HG03442 (cell line): ENCODE measurements around the gene NEMP1.
"Not testable (repeated sequence)": the region's sequence is repeated elsewhere in the genome, so short reads cannot be mapped to it uniquely, and the experiment has no call there.

Experiments used
- ATAC-seq: cut with Tn5 transposase; IDR thresholded peaks from one replicate; pipeline ENCODE4 v1.9.1; 2021; ENCODE audit warnings: mild to moderate bottlenecking, moderate library complexity; ENCODE audit not compliant: unreplicated experiment

NEMP1 gene

DNA sequence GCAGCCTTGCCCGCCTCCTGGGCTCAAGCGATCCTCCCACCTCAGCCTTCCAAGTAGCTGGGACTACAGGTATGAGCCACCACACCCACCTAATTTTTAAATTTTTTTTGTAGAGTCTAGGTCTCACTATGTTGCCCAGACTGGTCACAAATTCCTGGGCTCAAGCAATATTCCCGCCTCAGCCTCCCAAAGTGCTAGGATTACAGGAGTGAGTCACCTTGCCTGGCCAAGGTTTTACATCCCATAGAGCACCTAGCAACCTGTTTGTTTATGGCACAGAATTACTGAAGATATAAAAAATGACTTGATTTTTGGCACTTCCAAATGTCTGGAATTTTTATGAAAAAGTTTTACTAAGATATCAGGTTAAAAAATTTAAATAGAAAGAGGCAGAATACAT, 45.2 kb downstream of the NEMP1 start:
- no peak for ATAC-seq

DNA sequence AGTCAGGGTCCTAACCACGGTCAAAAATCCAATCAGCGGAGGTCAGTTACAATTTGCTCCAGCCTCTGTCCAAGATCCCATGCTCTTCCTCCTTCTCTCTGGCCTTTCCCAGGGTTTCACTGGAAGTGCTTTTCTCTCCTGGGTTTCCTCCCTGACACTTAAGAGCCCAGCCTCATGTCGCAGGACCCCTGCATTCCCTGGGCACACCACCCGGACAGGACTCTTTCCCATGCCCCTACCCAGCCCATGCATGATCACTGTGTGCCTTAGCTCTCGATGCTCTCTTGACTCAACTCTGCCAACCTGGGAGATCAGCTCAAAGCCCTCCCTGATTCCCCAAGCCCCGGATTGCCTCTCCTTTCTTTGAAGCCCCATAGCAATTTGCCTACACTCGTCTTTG, 46.8 kb downstream of the NEMP1 start:
- no peak for ATAC-seq

DNA sequence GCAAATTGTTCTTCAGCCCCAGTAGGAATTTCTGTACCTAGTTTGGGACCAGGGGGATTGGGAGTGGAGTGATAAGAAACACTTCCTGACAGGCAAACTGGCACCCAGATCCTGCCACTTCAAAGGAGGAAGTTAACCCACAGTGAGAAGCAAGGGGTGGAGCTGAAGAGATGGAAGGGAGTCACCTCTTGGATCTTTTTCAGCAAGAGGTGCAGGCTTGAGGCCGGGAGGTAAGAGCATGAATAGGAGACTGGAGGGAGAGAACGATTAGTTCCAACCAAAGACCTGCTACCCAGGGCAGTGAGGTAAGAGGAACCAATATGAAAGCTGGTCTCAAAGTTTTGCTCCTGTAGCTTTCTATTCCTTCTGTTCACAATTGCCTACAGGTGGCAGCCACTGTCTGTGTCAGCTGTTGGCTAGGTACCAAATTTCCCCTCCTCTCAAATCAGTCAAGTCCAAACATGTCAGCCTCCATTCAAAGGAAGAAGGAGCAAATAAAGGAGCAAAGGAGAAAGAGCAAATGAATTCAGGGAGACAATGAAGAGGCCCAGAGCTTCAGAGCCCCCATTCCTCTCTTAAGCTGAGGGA, 47.4 kb downstream of the NEMP1 start:
- no peak for ATAC-seq

DNA sequence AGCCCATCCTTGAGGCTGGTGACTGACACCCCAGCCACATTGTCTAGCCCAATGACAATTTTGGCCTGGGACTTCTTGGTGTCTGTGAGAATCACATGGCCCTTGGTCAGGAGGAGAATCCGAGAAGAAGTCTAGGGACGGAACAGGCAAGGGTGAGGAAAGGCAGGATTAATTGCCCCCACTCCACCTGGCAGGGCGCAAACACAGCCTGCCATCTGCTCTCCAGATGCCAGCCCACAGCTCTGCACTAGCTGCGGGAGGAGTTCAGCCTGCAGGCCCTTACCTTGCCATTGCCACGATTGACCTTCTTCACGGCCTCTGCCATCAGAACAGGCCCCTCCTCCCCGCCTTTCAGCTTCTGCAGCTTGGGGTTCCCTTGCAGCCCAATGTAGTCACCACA, 49.1 kb downstream of the NEMP1 start:
- ATAC-seq, result no peak

DNA sequence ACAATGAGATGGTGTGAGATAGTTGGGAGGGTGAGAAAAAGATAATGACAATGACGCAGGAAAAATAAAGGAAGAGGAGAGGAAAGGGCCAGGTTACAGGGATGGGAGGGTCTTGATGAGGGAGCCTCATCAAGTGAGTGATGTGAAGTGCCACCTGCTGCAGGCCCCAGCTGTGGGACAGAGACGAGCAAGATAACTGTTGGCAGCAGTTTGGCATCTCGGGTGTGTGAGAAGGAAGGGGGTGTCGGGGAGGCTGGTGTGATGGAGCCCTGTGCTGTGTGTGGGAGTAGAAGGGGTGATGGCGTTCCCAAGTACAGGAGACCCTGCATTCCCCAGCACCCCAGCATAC, 50.8 kb downstream of the NEMP1 start:
- ATAC-seq, result no peak

DNA sequence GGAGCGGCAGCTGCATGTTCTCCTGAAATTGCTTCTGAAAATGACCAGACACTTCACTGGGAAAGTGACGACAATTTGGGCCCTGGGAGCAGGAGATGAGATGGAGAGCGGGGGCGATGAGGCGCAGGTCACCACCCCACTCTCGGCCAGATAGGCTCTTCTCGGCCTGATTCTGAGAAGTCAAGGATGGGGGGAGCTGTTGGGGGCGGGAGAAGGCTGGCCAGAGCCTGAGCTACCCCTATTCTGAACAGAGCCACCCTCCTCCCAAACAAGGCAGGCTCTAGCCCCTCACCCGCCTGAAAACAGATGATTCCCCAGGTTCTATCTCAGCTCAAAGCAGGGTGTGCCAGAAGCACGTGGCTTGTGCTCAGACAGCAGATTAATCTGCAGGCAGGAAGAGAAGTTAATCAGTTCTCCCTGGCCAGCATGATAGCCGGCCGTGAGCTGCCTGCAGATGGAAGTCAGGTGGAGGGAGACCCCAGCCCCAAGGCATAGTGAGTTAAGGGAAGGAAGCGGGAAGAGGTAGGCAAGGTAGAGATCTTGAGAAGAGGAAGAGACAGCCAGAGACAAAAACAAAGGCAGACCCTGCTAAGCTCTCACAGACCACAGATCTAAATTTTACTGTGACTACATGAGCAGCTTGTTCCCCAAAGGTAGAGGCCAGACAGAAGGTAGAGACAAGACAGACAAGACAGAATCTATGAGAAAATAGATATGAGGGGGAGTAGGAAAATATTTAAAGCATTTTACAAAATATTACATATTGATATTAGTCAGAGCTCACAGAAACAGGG, 51.4 kb downstream of the NEMP1 start:
- ATAC-seq, result no peak

DNA sequence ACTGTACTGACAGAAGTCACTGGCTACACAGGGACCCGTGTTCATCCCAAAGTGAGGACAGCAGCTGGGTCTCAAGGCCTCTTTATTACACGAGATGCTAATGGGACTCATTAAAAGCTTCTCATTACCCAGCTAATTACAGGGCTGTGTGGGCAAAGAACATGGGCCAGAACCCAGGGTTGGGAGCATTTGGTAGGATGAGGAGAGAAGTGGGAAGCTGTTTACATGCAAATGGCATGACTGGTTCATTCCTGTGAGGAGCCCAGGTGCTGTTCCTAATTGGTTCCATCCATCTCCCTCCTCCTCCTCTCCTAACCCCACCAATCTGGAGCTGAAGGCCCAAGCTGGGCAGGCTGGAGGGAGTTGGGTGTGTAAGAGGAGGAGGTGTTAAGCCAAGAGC, 53.4 kb downstream of the NEMP1 start:
- ATAC-seq, result no peak

DNA sequence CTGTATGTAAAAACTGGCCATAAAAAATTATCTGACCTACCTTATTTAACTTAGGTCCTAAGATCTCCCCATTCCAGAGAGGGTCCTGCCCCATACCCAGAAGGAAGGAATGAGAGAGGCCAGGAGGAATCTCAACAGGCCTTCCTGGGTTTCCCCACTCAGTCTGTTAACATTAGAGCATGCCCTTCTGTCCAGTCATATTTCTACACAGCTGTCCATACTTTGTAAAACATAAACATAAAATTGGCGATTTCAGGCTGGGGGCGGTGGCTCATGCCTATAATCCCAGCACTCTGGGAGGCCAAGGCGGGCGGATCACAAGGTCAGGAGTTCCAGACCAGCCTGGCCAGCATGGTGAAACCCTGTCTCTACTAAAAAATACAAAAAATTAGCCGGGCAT, 56.3 kb downstream of the NEMP1 start:
- not testable (repeated sequence) for ATAC-seq

DNA sequence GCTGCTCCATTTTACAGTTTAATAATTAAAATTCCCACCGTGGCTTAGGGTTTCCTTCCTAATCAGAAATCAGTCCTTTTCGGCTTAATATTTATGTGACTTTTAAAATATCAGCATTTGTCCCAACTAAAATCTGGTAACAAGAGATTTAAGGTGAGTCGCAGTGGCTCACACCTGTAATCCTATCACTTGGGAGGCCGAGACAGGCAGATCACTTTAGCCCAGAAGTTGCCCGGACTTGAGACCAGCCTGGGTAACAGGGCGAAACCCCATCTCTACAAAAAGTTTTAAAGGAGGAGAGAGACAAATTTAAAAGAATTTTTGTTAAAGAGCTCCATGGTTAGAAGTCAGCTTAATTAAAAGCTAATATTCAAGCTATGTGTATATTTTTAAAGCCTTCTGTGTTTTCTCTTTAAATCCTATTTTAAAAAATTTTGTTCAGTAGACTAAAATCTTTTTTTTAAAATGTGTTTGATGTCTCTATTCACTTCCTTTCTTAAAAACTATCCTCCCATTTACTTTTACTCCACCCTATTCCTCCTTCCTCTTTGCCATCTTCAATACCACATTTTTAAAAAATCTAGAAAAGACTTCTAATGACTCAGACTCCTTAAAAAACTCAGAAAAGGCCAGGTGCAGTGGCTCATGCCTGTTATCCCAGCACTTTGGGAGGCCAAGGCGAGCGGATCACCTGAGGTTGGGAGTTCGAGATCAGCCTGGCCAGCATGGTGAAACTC, 58.4 kb downstream of the NEMP1 start:
- no peak for ATAC-seq

DNA sequence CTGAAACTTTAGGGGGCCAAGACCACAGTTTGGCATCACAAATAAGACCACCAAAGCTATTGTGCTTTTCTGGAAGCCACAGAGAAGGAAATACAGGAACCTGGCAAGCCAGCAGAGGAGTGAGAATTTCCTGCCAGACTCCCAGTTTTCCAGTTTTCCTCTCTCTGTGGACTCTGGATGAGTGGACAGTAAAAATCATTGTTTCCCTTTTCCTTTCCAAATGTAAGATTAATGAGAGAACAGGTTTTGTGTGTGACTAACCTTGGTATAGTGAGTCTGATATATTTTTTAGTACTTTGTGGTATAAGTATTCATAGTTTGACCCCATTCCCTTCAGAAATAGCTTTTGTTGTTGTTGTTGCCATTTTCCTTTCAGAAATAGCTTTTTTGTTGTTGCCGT, 59.7 kb downstream of the NEMP1 start:
- ATAC-seq, result no peak

DNA sequence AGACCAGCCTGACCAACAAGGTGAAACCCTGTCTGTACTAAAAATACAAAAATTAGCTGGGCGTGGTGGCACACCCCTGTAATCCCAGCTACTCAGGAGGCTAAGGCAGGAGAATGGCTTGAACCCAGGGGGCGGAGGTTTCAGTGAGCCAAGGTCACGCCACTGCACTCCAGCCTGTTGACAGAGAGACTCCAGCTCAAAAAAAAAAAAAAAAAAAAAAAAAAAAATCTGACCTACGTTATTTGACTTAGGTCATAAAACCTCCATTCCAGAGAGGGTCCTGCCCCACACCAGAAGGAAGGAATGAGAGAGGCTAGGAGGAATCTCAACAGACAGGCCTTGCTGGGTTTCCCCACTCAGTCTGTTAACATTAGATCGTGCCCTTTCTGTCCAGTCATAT, 60.2 kb downstream of the NEMP1 start:
- ATAC-seq, result not testable (repeated sequence)

DNA sequence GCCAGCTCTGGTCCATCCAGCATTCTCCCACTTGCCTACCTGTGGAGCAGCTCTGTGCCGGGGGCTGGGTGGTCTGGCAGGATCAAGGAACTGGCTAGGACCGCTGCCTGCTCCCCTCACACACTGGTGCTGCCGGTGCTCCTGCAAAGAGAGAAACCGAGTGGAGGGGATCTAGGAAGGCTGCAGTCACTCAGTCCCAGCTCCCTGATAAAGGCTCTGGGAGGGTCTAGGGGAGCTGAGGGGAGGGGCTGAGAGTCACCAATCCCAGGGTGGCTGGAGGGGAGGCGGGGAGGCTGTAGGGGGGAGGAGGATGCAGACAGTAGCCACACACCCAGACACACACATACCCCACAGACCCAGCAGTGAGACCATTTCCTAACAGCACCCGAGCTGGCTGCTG, 62.2 kb downstream of the NEMP1 start, which contains the start of gene TAC3:
TSS of gene TAC3 (minus strand) at position 182 of the 400 bp plus-strand sequence. CDS start 732 bp downstream, outside the sequence.
- ATAC-seq, result no peak

DNA sequence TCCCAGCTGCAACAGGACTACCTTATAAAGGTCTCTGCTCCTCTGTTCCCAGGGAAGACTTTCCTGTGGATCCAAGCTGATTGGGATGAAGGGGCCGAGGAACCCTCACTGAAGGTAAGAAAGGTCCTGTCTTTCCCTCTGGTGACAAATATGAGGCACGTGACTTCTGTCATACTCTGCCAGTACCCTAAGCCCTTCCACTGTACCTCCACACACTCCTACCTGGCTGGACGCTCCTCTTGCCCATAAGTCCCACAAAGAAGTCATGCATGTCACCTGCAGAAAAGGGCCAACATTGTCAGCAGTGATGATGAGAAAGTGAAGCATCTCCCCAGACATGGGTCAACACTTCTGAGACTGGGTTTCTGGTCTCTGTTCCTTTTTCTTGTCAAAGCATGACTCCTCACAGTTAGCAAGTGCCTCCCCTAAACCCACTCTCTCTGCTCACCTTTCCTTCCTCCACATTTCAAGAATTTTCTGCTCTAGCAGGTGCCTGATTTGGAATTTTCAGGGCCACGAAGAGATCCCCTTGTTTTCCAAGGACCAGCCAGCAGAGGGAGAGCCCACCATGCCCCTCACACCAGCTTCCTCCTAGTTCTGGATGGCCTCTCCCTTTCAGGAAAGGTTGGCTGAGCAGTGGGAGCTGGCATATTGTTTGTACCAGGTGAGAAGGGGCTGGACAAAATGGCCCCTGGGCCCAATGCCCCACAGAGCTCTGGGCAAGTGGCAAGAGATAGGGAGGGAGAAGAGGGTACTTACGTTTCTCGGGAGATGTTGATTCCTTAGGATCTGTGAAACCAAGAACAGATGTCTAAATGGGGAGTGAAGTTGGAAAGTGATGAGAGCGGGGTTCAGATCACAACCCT, 65.8 kb downstream of the NEMP1 start:
- no peak for ATAC-seq

DNA sequence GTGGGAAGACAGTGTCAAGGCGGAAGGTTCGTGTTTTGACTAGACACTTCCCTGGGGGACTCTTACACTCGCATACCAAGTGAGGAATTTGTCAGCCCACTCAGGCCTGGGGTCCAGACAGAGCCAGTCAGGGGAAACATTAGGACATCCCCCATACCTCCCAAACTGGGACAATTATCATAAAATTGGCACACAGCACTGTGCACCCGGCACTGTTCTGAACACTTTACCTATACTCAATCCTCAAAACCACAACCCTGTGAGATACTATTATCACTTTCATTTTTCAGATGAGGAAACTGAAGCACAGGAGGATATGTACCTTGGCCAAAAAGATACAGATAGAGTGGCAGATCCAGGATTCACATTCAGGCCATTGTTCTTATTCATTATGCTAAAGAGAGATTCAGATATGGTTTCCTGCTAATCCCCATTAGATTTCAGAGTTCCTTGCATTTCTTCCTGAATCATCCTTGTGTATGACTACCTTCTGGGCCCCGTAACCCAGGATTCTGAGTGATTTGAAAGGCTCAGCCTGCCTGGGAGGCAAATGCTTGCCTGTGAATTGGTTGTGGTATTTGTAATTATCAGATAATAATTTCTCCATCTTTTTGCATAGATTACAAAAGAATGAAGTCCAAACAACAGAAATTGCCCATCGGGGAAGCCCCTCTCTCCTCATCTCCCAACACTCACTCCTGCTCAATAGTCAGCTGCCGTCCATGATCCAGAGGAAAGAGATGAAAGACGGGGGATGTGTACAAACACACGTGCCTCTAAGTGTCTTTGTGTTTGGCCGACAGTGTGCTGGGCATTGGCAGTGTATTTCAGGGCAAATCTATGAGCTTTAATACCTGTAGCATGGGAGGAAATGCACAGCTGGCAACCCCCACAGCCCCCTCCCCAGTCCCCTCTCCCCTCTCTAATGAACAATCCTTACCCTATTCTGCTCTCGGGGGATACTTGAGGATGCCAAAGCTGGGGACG, 66.9 kb downstream of the NEMP1 start:
- ATAC-seq, result no peak

DNA sequence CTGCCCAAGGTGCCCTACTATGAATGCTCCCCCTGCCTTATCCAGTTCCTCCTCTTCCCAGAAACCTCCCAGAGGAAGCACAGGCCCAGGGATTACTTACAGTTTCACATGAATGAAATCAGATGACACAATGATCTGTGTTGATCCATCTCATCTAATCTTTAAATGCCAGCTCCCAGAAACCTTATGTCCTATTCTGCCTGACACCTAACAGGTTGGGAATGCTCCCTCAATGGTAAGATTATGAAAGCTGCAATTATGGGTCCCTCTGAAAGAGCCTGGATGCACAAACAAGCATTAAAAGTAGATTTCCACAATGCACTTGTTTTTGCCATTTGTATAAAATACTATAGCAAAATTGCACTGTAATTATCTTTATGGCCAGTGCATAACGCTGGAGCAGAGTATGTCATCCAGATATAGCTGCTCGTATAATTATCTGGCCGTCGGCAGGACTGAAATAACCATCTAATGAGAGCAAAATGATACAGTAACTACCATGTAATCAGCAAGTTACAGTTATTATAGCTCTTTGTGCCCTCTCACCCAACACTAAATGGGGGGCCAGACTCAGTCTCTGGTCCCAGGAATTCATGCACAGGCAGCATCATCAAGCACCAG, 67.9 kb downstream of the NEMP1 start:
- ATAC-seq, result no peak

DNA sequence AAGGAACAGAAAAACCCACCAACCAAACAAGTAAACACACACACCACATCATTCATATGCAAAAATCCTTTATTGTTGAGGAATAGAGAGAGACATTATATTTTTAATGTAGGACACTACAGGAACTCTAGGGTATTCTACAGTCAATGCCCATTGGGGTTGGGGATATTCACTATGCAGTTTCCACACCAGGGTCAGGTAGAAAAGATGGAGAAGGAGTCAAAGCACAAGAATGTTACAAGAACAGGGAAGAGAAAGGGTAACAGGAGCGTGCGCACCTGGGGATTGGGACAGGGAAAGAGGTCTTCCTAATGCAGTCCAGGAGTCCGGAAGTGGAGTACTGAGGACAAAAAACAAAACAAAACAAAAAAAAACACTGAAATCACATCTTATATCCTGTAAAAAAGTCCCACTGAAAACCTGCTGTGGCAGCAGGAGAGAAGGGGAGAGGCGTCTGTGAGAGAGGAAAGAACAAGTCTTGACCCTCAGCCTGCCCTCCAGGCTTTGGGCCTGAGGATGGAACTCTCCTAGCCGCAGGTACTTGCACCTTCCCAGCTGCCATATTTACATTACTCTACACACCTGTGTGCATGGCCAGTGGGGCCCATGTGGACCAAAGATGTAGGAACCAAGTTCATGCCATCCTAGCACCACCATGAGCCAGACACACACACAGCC, 68.5 kb downstream of the NEMP1 start:
- ATAC-seq, result no peak

DNA sequence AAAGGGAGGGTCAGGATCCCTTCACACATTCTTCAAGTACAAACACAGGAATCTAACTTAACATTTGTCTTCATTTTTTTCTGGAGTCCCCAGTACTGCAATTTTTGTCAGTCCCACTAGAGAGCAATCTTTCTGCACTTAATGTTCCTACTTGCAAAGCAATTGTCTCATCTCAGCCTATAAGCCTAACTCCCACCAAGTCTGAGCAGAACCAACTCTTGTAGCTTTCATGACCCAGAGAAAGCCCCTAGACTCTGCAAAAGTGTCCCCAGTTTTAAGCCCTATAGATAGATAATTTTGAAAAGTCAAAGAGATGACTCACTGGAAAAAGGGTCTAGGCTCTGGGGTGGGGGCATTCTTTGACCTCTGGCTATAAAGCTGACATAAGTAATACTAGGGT, 70.4 kb downstream of the NEMP1 start:
- no peak for ATAC-seq

DNA sequence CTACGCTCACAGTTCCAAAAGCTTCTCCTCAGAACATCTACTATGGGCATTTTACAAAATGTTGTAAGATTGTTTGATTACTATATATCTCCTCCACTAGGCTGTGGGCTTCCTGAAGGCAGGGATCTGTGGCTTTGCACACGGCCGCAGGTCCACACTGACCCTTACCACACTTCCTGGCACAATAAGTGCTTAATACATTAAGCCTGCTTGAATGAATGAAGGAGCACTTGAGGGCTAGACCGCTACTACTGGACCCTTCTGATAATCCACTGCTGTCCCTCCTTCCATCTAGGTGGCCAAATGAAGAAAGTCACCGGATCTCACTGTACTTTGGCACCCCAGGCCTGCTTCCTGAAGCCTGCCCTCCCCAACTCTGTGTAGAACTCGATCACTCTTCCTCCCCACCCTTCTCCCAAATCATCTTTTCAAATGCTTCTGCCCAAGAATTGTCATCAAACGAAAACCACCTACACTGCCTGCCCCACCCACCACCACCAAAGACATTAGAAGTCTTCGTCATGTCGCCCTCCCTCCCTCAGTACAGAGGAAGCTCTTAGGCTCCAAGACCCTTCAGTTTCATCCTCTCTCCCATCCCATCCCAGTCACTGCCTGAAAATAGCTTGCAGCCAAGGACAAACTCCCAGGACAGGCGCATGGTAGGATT, 71.6 kb downstream of the NEMP1 start:
- no peak for ATAC-seq
